Measurements from ENCODE around the gene RAB22A.
A peak's percentile ranks its signal among the peaks of the same experiment; 100 is the strongest.
"Not testable (repeated sequence)": the region's sequence is repeated elsewhere in the genome, so short reads cannot be mapped to it uniquely, and the experiment has no call there.

RAB22A gene

GRCh38 chr20:58407201-58407873 lies 97.8 kb downstream of the RAB22A start:
- DNase-seq (ENCODE audit: insufficient read length, low spot score), result no peak

GRCh38 chr20:58407966-58408557 lies 98.5 kb downstream of the RAB22A start:
- peak; percentile 33 for DNase-seq (ENCODE audit: insufficient read length, low spot score)
- peak; percentile 45 for FAIRE-seq

More at GRCh38 chr20:58407201-58407873, 97.8 kb downstream of the RAB22A start:
- FAIRE-seq, result no peak

GRCh38 chr20:58408603-58409246 lies 99.2 kb downstream of the RAB22A start:
- no peak for FAIRE-seq
- DNase-seq (ENCODE audit: insufficient read length, low spot score), result peak; percentile 14

- FAIRE-seq; DNase-seq (ENCODE audit: insufficient read length, low spot score): not testable (repeated sequence)
Measured at GRCh38 chr20:58414216-58414615, 104.7 kb downstream of the RAB22A start.

- FAIRE-seq; DNase-seq (ENCODE audit: insufficient read length, low spot score): not testable (repeated sequence)
Measured at GRCh38 chr20:58414786-58415185, 105.3 kb downstream of the RAB22A start.

GRCh38 chr20:58416057-58416456 lies 106.5 kb downstream of the RAB22A start:
- FAIRE-seq, result no peak
- no peak for DNase-seq (ENCODE audit: insufficient read length, low spot score)

GRCh38 chr20:58416835-58417234 lies 107.3 kb downstream of the RAB22A start:
- no peak for FAIRE-seq
- no peak for DNase-seq (ENCODE audit: insufficient read length, low spot score)
